HCT116 (cell line): ENCODE measurements around the gene RETSAT. TPM values are rescaled to one million over a fixed set of nuclear protein-coding genes. Genes with fewer than 3 reads are reported as not detected.

Source experiments
- ATAC-seq: fragments of 200-7000 bp; cut with Tn5 transposase; 2 replicates; pipeline ENCODE4 v1.9.1; 2020; ENCODE audit warnings: mild to moderate bottlenecking, moderate library complexity
- BruUV-seq: library from RNA; stranded (reverse); fragments of 400-500 nt; replicated peaks from 2 replicates; lab custom pipeline; 2021; lab: Mats Ljungman, UMichigan
- CTCF ChIA-PET: fragments of 300-600 bp; sonication (Branson Sonifier 250); formaldehyde crosslinking; loops from one replicate; lab custom pipeline; 2021; ENCODE audit warnings: antibody characterized with exemption; lab: Charles Lee
- POLR2A ChIA-PET: fragments of 300-600, 350-600 bp; sonication (Branson Sonifier 250); formaldehyde crosslinking; loops from one replicate; lab custom pipeline; 2021; ENCODE audit warnings: antibody characterized with exemption; lab: Charles Lee
- RAD21 ChIA-PET, 2 experiments: fragments of 300-600 bp; sonication (Branson Sonifier 250); formaldehyde crosslinking; loops; one replicate each; lab custom pipeline; 2023; ENCODE audit warnings: low total read pairs in 2 of 2; ENCODE audit not compliant: uncharacterized antibody in 2 of 2, unreplicated experiment in 2 of 2, low non-redundant PET in 1 of 2; lab: Charles Lee
- DNase-seq: peaks from one replicate; pipeline ENCODE4 v3.0.0-alpha.2; 2010; ENCODE audit warnings: low read depth, low spot score
- H2AFZ ChIP-seq: fragments of 200-600 bp; shearing (Covaris generic), sonication (generic); 2 replicates; pipeline ENCODE4 v1.6.1; 2017; ENCODE audit warnings: low read depth, mixed run types, mixed read lengths, antibody characterized with exemption, low read length; ENCODE audit not compliant: poor library complexity, severe bottlenecking
- H3K27ac ChIP-seq: 2 replicates; pipeline ENCODE4 v1.5.1; 2012; ENCODE audit warnings: low read depth, low read length
- H3K27me3 ChIP-seq: fragments of 200-600 bp; sonication (generic); 2 replicates; pipeline ENCODE4 v1.6.1; 2016; ENCODE audit warnings: mixed run types, low read length, mixed read lengths; ENCODE audit not compliant: insufficient read depth
- H3K36me3 ChIP-seq, 2 experiments: fragments of 200-500 bp in 1 of 2; fragments of 200-600 bp in 1 of 2; sonication (Bioruptor generic) in 1 of 2; sonication (generic) in 1 of 2; 2 replicates each; pipeline versions ENCODE4 v1.5.1 to v1.6.1; 2014 to 2016; ENCODE audit warnings: low read length in 2 of 2, inconsistent platforms in 1 of 2, mixed read lengths in 1 of 2, mixed run types in 1 of 2; ENCODE audit not compliant: insufficient read depth in 2 of 2, control insufficient read depth in 1 of 2
- H3K4me1 ChIP-seq, 2 experiments: fragments of 200-600 bp in 1 of 2; sonication (generic) in 1 of 2; 2 replicates each; pipeline versions ENCODE4 v1.5.1 to v1.6.1; 2012 to 2017; ENCODE audit warnings: low read length in 2 of 2, inconsistent platforms in 1 of 2, mild to moderate bottlenecking in 1 of 2, mixed read lengths in 1 of 2, mixed run types in 1 of 2, moderate library complexity in 1 of 2; ENCODE audit not compliant: insufficient read depth in 2 of 2, control insufficient read depth in 1 of 2
- H3K4me2 ChIP-seq: fragments of 200-600 bp; sonication (generic); 2 replicates; pipeline ENCODE4 v1.6.1; 2017; ENCODE audit warnings: mixed run types, low read length, mixed read lengths
- H3K4me3 ChIP-seq, 2 experiments: fragments of 200-600 bp in 1 of 2; sonication (generic) in 1 of 2; replicated peaks in 1 of 2; 2 replicates each; pipeline ENCODE4 v1.5.1; 2011 to 2016; ENCODE audit warnings: low read length in 2 of 2, control low read depth in 1 of 2, low read depth in 1 of 2, mild to moderate bottlenecking in 1 of 2, mixed read lengths in 1 of 2, mixed run types in 1 of 2
- H3K79me2 ChIP-seq: fragments of 200-600 bp; sonication (generic); 2 replicates; pipeline ENCODE4 v1.6.1; 2017; ENCODE audit warnings: mild to moderate bottlenecking, mixed run types, low read length, moderate library complexity, mixed read lengths; ENCODE audit not compliant: insufficient read depth
- H3K9ac ChIP-seq: fragments of 200-600 bp; sonication (generic); 2 replicates; pipeline ENCODE4 v1.6.1; 2016; ENCODE audit warnings: low read length, mixed read lengths
- H3K9me2 ChIP-seq: fragments of 200-600 bp; sonication (generic), shearing (Covaris generic); 2 replicates; pipeline ENCODE4 v1.6.1; 2017; ENCODE audit warnings: mixed run types, mild to moderate bottlenecking, moderate library complexity; ENCODE audit not compliant: insufficient read depth
- H3K9me3 ChIP-seq, 2 experiments: fragments of 200-500 bp in 1 of 2; fragments of 200-600 bp in 1 of 2; sonication (Bioruptor generic) in 1 of 2; sonication (generic) in 1 of 2; 2 replicates each; pipeline ENCODE4 v1.6.1; 2014 to 2017; ENCODE audit warnings: low read length in 2 of 2, mixed read lengths in 2 of 2, inconsistent platforms in 1 of 2, low read depth in 1 of 2, mild to moderate bottlenecking in 1 of 2, mixed run types in 1 of 2, moderate library complexity in 1 of 2; ENCODE audit not compliant: control insufficient read depth in 1 of 2, insufficient read depth in 1 of 2
- H4K20me1 ChIP-seq: fragments of 200-600 bp; sonication (generic), shearing (Covaris generic); 2 replicates; pipeline ENCODE4 v1.6.1; 2017; ENCODE audit warnings: mixed run types, mild to moderate bottlenecking, moderate library complexity; ENCODE audit not compliant: insufficient read depth
- ATF3 ChIP-seq: IDR thresholded peaks from 2 replicates; pipeline ENCODE4 v1.6.1; 2012
- CEBPB ChIP-seq: IDR thresholded peaks from 2 replicates; pipeline ENCODE4 v1.6.1; 2012; ENCODE audit warnings: low read depth
- CTCF ChIP-seq, 3 experiments: fragments of 200-600 bp in 1 of 3; sonication (generic) in 1 of 3; IDR thresholded peaks in 2 of 3; conservative IDR thresholded peaks in 1 of 3; 2 replicates each; pipeline ENCODE4 v1.5.1; 2012 to 2017; ENCODE audit warnings: low read depth in 2 of 3, low read length in 2 of 3, antibody characterized with exemption in 1 of 3, borderline replicate concordance in 1 of 3, control low read depth in 1 of 3, mild to moderate bottlenecking in 1 of 3, mixed read lengths in 1 of 3, mixed run types in 1 of 3, moderate library complexity in 1 of 3; ENCODE audit not compliant: insufficient read depth in 1 of 3
- ELF1 ChIP-seq: IDR thresholded peaks from 2 replicates; pipeline ENCODE4 v1.6.1; 2012; ENCODE audit warnings: low read depth, borderline replicate concordance
- FOSL1 ChIP-seq: IDR thresholded peaks from 2 replicates; pipeline ENCODE4 v1.6.1; 2012; ENCODE audit warnings: low read depth
- MAX ChIP-seq: IDR thresholded peaks from 2 replicates; pipeline ENCODE4 v1.6.1; 2012
- POLR2A ChIP-seq: IDR thresholded peaks from 2 replicates; pipeline ENCODE4 v1.7.0; 2011; ENCODE audit warnings: borderline replicate concordance; ENCODE audit not compliant: insufficient read depth, insufficient read length; ENCODE audit errors: extremely low read depth
- POLR2AphosphoS5 ChIP-seq: IDR thresholded peaks from 2 replicates; pipeline ENCODE4 v1.6.1; 2011; ENCODE audit warnings: mild to moderate bottlenecking, low read depth, low read length, moderate library complexity
- RAD21 ChIP-seq: IDR thresholded peaks from 2 replicates; pipeline ENCODE4 v1.6.1; 2012; ENCODE audit warnings: low read depth, mild to moderate bottlenecking
- REST ChIP-seq: IDR thresholded peaks from 2 replicates; pipeline ENCODE4 v1.6.1; 2012; ENCODE audit warnings: low read depth
- SIN3A ChIP-seq: IDR thresholded peaks from 2 replicates; pipeline ENCODE4 v1.6.1; 2012; ENCODE audit warnings: low read depth
- ZFX ChIP-seq: fragments of 450-650 bp; IDR thresholded peaks from 2 replicates; pipeline ENCODE4 v1.6.1; 2017
- intact Hi-C: fragments of 100-400 bp; cut with micrococcal nuclease; formaldehyde crosslinking; loops from 2 replicates; pipeline ENCODE4 v1.10.0; 2022
- total RNA-seq: library from RNA; stranded (reverse); gene quantifications from one replicate; pipeline ENCODE4 v1.2.1, GENCODE V29; 2021; ENCODE audit not compliant: unreplicated experiment

Gene RETSAT
- total RNA-seq, 1 experiment from 2014 or later, result 59.7 TPM

- TF ChIP-seq REST (no peak), MAX (peak; percentile 49; the same call in 1 of the 2 replicates), POLR2A (peak; percentile 89), ATF3 (no peak), SIN3A (peak; percentile 83), ELF1 (peak; percentile 77; the same call in 1 of the 2 replicates), ZFX (peak; percentile 99)
Measured at GRCh38 chr2:85354286-85355072, at the start of gene RETSAT, which contains the start of gene ELMOD3 (continued).

- no peak for DNase-seq
- BruUV-seq, result no TSS peak
- no peak overlapping the region for H2AFZ ChIP-seq
- H3K9me3 ChIP-seq, result peaks cover 0 to 4% of the 10 kb centered on the region in 2 experiments; a peak in 1 of 4 replicates
- peaks cover 0 to 6% of the 10 kb centered on the region in 2 experiments; a peak in 2 of 4 replicates for H3K4me1 ChIP-seq
- TF ChIP-seq CEBPB (no peak), RAD21 (no peak), POLR2AphosphoS5 (no peak), FOSL1 (no peak), CTCF (IDR thresholded peaks at IDR 0.05 in 2 of 3, conservative IDR thresholded peaks at IDR 0.05 in 1 of 3; ENCODE audit: borderline replicate concordance in 1 of 3, insufficient read depth in 1 of 3, low read depth in 2 of 3, low read length in 2 of 3) (no peak)
- RAD21 ChIA-PET, result no interaction called here
- peaks cover 35% of the 10 kb centered on the region for H3K79me2 ChIP-seq
- H3K9ac ChIP-seq, result no peak overlapping the region
- no peak overlapping the region for H3K27ac ChIP-seq
- H3K4me3 ChIP-seq, result no peak overlapping the region
- H3K36me3 ChIP-seq, result peaks cover 12% of the 10 kb centered on the region in 2 experiments; a peak in 3 of 4 replicates
- no peaks in the 10 kb centered on the region for H3K27me3 ChIP-seq
- H4K20me1 ChIP-seq, result no peaks in the 10 kb centered on the region
- POLR2A ChIA-PET, result no interaction called here
- ATAC-seq, result no peak
- H3K9me2 ChIP-seq, result no peaks in the 10 kb centered on the region
- CTCF ChIA-PET, result no interaction called here
- intact Hi-C loops, result no loop called here
- H3K4me2 ChIP-seq, result no peak overlapping the region
Measured at GRCh38 chr2:85401844-85402243, 47.5 kb upstream of the RETSAT start.
